ENCODE results near the gene TTC34.

TTC34 gene

GRCh38 chr1:2588661-2589430 is 212.6 kb downstream of the TTC34 start:
- Histone ChIP-seq H3K4me1 (ENCODE audit: control insufficient read depth, insufficient read depth, low read length) (peaks cover 14% of the 10 kb centered on the region), H3K4me2 (ENCODE audit: low read length) (no peak overlapping the region), H3K9me3 (replicated peaks; ENCODE audit: low read length) (no peaks in the 10 kb centered on the region), H3K36me3 (ENCODE audit: insufficient read depth, low read length) (peaks cover 12% of the 10 kb centered on the region), H3K27me3 (ENCODE audit: control insufficient read depth, insufficient read depth, low read length) (no peaks in the 10 kb centered on the region), H3K4me3 (ENCODE audit: low read length) (no peak overlapping the region), H3K9ac (ENCODE audit: low read depth, low read length) (no peak overlapping the region)

GRCh38 chr1:2587860-2588571 is 213.5 kb downstream of the TTC34 start:
- Histone ChIP-seq H3K36me3 (ENCODE audit: insufficient read depth, low read length) (peaks cover 12% of the 10 kb centered on the region), H3K27me3 (ENCODE audit: control insufficient read depth, insufficient read depth, low read length) (no peaks in the 10 kb centered on the region), H3K4me1 (ENCODE audit: control insufficient read depth, insufficient read depth, low read length) (peaks cover 12% of the 10 kb centered on the region), H3K4me3 (ENCODE audit: low read length) (peak overlapping the region; percentile 98), H3K4me2 (ENCODE audit: low read length) (peak overlapping the region; percentile 91), H3K9ac (ENCODE audit: low read depth, low read length) (peak overlapping the region; percentile 73), H3K9me3 (replicated peaks; ENCODE audit: low read length) (no peaks in the 10 kb centered on the region)

GRCh38 chr1:2587071-2587859 is 214.2 kb downstream of the TTC34 start:
- H3K4me2 ChIP-seq (ENCODE audit: low read length), result peak overlapping the region; percentile 91
- peaks cover 1% of the 10 kb centered on the region for H3K27me3 ChIP-seq (ENCODE audit: control insufficient read depth, insufficient read depth, low read length)
- peak overlapping the region; percentile 73 for H3K9ac ChIP-seq (ENCODE audit: low read depth, low read length)
- H3K4me3 ChIP-seq (ENCODE audit: low read length), result peak overlapping the region; percentile 98
- peaks cover 16% of the 10 kb centered on the region for H3K4me1 ChIP-seq (ENCODE audit: control insufficient read depth, insufficient read depth, low read length)
- H3K36me3 ChIP-seq (ENCODE audit: insufficient read depth, low read length), result peaks cover 12% of the 10 kb centered on the region
- no peaks in the 10 kb centered on the region for H3K9me3 ChIP-seq (replicated peaks; ENCODE audit: low read length)

- peaks cover 16% of the 10 kb centered on the region for H3K4me1 ChIP-seq (ENCODE audit: control insufficient read depth, insufficient read depth, low read length)
- H3K4me2 ChIP-seq (ENCODE audit: low read length), result peak within 1 kb of the TSS; percentile 100
- H3K9ac ChIP-seq (ENCODE audit: low read depth, low read length), result peak within 1 kb of the TSS; percentile 93
- H3K27me3 ChIP-seq (ENCODE audit: control insufficient read depth, insufficient read depth, low read length), result peaks cover 6% of the 10 kb centered on the region
- no peaks in the 10 kb centered on the region for H3K9me3 ChIP-seq (replicated peaks; ENCODE audit: low read length)
- H3K4me3 ChIP-seq (ENCODE audit: low read length), result peak within 1 kb of the TSS; percentile 98
- H3K36me3 ChIP-seq (ENCODE audit: insufficient read depth, low read length), result peaks cover 12% of the 10 kb centered on the region
Observed at GRCh38 chr1:2586154-2587070, 215.1 kb downstream of the TTC34 start, which contains the start of gene PRXL2B. Gene PRXL2B (plus strand): TSS chr1:2586777. CDS start chr1:2586886, 109 bp downstream.

All from skeletal muscle satellite cell (primary cell).